HEK293 (cell line): ENCODE data around the gene FAM204A.

Source experiments
- CTCF ChIA-PET: fragments of 350-600 bp; formaldehyde crosslinking; extraction: SDS; loops from one replicate; lab custom pipeline; 2021; ENCODE audit warnings: antibody characterized with exemption; lab: Yijun Ruan, JAX
- POLR2A ChIA-PET: fragments of 300-600 bp; formaldehyde crosslinking; extraction: SDS; loops from one replicate; lab custom pipeline; 2020; ENCODE audit warnings: antibody characterized with exemption, inconsistent platforms; lab: Yijun Ruan, JAX
- H3K27ac ChIP-seq: fragments of 200-500 bp; sonication (Bioruptor generic); 2 replicates; pipeline ENCODE4 v1.5.1; 2014; ENCODE audit warnings: low read depth, low read length, control low read depth, inconsistent platforms; ENCODE audit errors: extremely low read depth
- H3K36me3 ChIP-seq, 2 experiments: fragments of 200-500 bp in 1 of 2; sonication (Bioruptor generic) in 1 of 2; 1 replicate in 1 of 2; 2 replicates in 1 of 2; pipeline ENCODE4 v1.5.1; 2014 to 2017; ENCODE audit warnings: inconsistent platforms in 2 of 2, low read length in 2 of 2; ENCODE audit not compliant: control insufficient read depth in 2 of 2, insufficient read depth in 1 of 2
- H3K4me1 ChIP-seq: fragments of 200-500 bp; sonication (Bioruptor generic); 2 replicates; pipeline ENCODE4 v1.5.1; 2014; ENCODE audit warnings: mild to moderate bottlenecking, low read length, inconsistent platforms; ENCODE audit not compliant: control insufficient read depth, insufficient read depth
- H3K4me3 ChIP-seq: 2 replicates; pipeline ENCODE4 v1.5.1; 2011; ENCODE audit warnings: low read depth, mild to moderate bottlenecking, control low read depth, low read length, moderate library complexity
- H3K9me3 ChIP-seq: fragments of 200-500 bp; sonication (Bioruptor generic); 2 replicates; pipeline ENCODE4 v1.5.1; 2014; ENCODE audit warnings: low read depth, low read length, inconsistent platforms; ENCODE audit not compliant: control insufficient read depth, insufficient read depth
- FEZF1 ChIP-seq: fragments of 450-650 bp; formaldehyde crosslinking; IDR thresholded peaks from 2 replicates; pipeline ENCODE4 v1.5.1; 2016; ENCODE audit warnings: missing biosample characterization, missing genetic modification characterization
- KLF7 ChIP-seq: fragments of 450-650 bp; formaldehyde crosslinking; IDR thresholded peaks from 2 replicates; pipeline ENCODE4 v1.5.1; 2016; ENCODE audit warnings: missing biosample characterization, missing genetic modification characterization, borderline replicate concordance
- ZBTB17 ChIP-seq: fragments of 450-650 bp; formaldehyde crosslinking; IDR thresholded peaks from 2 replicates; pipeline ENCODE4 v1.5.1; 2016; ENCODE audit warnings: missing biosample characterization, missing genetic modification characterization
- ZFHX2 ChIP-seq: fragments of 450-650 bp; formaldehyde crosslinking; conservative IDR thresholded peaks from 2 replicates; pipeline ENCODE4 v1.5.1; 2016; ENCODE audit warnings: missing biosample characterization, missing genetic modification characterization
- ZFP37 ChIP-seq: fragments of 450-650 bp; formaldehyde crosslinking; IDR thresholded peaks from 2 replicates; pipeline ENCODE4 v1.5.1; 2016; ENCODE audit warnings: missing biosample characterization, missing genetic modification characterization
- ZFP69B ChIP-seq: fragments of 450-650 bp; formaldehyde crosslinking; IDR thresholded peaks from 2 replicates; pipeline ENCODE4 v1.5.1; 2016; ENCODE audit warnings: missing biosample characterization, missing genetic modification characterization
- ZNF112 ChIP-seq: fragments of 450-650 bp; formaldehyde crosslinking; IDR thresholded peaks from 2 replicates; pipeline ENCODE4 v1.5.0; 2017; ENCODE audit warnings: missing biosample characterization, missing genetic modification characterization
- ZNF248 ChIP-seq: fragments of 450-650 bp; formaldehyde crosslinking; IDR thresholded peaks from 2 replicates; pipeline ENCODE4 v1.5.1; 2017; ENCODE audit warnings: missing biosample characterization, missing genetic modification characterization
- ZNF521 ChIP-seq: fragments of 450-650 bp; formaldehyde crosslinking; IDR thresholded peaks from 2 replicates; pipeline ENCODE4 v1.5.1; 2017; ENCODE audit warnings: missing biosample characterization, mild to moderate bottlenecking, missing genetic modification characterization
- ZNF600 ChIP-seq: fragments of 450-650 bp; formaldehyde crosslinking; IDR thresholded peaks from 2 replicates; pipeline ENCODE4 v1.5.1; 2016; ENCODE audit warnings: missing biosample characterization, missing genetic modification characterization
- ZNF624 ChIP-seq: fragments of 450-650 bp; formaldehyde crosslinking; IDR thresholded peaks from 2 replicates; pipeline ENCODE4 v1.5.1; 2017; ENCODE audit warnings: missing biosample characterization, missing genetic modification characterization
- ZNF791 ChIP-seq: fragments of 450-650 bp; formaldehyde crosslinking; IDR thresholded peaks from 2 replicates; pipeline ENCODE4 v1.5.1; 2016; ENCODE audit warnings: missing biosample characterization, missing genetic modification characterization
- TF ChIP-seq, protein P1 (sequence below): fragments of 450-650 bp; formaldehyde crosslinking; IDR thresholded peaks from 2 replicates; pipeline ENCODE4 v1.5.1; 2016; ENCODE audit warnings: missing biosample characterization, missing genetic modification characterization
- TF ChIP-seq, protein P2 (sequence below): fragments of 450-650 bp; formaldehyde crosslinking; IDR thresholded peaks from 2 replicates; pipeline ENCODE4 v1.5.1; 2016; ENCODE audit warnings: missing biosample characterization, missing genetic modification characterization
- TF ChIP-seq, protein P3 (sequence below): fragments of 450-650 bp; formaldehyde crosslinking; IDR thresholded peaks from 2 replicates; pipeline ENCODE4 v1.5.1; 2017; ENCODE audit warnings: missing biosample characterization, missing genetic modification characterization

FAM204A gene

DNA sequence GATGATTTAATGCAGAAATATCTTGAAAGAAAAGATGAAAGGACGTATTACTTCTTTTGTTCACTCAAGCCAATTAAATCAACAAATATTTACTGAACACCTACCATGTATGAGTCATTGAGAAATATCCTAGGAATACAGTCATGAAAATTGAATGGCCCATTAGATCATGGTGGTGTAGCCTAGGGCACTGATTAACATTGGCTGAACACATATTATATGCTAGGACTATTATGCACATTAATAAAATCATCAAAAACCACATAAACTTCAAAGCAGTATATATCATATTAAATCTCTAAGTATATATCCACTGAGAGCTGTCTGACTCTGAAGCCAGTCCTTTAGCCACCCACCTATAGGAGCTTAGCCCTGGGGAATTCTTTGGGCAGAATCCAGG is 41.8 kb downstream of the FAM204A start:
- CTCF ChIA-PET: no interaction called here
- POLR2A ChIA-PET: no interaction called here

DNA sequence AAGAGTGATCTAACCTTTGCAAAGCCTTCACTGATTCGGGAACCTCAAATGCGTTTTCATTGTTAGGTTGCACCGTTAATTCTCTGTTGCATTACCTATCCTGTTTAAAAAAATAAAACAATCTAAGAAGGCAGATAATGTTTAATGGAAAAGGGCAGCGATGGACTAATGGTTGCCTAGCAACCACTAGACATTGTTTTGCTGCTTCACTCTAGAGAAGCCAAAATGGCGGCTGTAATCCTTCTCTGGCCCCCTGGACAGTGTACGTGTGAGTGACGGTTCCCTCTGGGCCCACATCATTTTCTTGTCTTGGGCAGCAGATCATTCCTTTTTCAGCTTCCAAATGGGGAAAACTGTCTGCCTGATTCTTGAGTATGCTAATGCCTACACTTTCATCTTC is 43.3 kb downstream of the FAM204A start:
- ChIA-PET CTCF (no interaction called here), POLR2A (no interaction called here)
- no peak for TF ChIP-seq ZNF521 (tag by site-specific recombination)
- TF ChIP-seq, protein P1, sequence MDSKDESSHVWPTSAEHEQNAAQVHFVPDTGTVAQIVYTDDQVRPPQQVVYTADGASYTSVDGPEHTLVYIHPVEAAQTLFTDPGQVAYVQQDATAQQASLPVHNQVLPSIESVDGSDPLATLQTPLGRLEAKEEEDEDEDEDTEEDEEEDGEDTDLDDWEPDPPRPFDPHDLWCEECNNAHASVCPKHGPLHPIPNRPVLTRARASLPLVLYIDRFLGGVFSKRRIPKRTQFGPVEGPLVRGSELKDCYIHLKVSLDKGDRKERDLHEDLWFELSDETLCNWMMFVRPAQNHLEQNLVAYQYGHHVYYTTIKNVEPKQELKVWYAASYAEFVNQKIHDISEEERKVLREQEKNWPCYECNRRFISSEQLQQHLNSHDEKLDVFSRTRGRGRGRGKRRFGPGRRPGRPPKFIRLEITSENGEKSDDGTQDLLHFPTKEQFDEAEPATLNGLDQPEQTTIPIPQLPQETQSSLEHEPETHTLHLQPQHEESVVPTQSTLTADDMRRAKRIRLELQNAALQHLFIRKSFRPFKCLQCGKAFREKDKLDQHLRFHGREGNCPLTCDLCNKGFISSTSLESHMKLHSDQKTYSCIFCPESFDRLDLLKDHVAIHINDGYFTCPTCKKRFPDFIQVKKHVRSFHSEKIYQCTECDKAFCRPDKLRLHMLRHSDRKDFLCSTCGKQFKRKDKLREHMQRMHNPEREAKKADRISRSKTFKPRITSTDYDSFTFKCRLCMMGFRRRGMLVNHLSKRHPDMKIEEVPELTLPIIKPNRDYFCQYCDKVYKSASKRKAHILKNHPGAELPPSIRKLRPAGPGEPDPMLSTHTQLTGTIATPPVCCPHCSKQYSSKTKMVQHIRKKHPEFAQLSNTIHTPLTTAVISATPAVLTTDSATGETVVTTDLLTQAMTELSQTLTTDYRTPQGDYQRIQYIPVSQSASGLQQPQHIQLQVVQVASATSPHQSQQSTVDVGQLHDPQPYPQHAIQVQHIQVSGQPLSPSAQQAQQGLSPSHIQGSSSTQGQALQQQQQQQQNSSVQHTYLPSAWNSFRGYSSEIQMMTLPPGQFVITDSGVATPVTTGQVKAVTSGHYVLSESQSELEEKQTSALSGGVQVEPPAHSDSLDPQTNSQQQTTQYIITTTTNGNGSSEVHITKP (tag by site-specific recombination): no peak
- TF ChIP-seq, protein P2, sequence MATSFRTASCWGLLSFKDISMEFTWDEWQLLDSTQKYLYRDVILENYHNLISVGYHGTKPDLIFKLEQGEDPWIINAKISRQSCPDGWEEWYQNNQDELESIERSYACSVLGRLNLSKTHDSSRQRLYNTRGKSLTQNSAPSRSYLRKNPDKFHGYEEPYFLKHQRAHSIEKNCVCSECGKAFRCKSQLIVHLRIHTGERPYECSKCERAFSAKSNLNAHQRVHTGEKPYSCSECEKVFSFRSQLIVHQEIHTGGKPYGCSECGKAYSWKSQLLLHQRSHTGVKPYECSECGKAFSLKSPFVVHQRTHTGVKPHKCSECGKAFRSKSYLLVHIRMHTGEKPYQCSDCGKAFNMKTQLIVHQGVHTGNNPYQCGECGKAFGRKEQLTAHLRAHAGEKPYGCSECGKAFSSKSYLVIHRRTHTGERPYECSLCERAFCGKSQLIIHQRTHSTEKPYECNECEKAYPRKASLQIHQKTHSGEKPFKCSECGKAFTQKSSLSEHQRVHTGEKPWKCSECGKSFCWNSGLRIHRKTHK: no peak
- TF ChIP-seq ZFP37 (tag by site-specific recombination): no peak
- no peak for TF ChIP-seq ZFP69B (tag by site-specific recombination)
- TF ChIP-seq ZBTB17 (tag by site-specific recombination): no peak
- TF ChIP-seq KLF7: no peak
- Histone ChIP-seq H3K36me3 (peaks cover 0 to 19% of the 10 kb centered on the region in 2 experiments; a peak in 1 of 3 replicates), H3K27ac (no peak overlapping the region), H3K9me3 (no peaks in the 10 kb centered on the region), H3K4me1 (no peaks in the 10 kb centered on the region), H3K4me3 (no peak overlapping the region)

More for the DNA sequence above, 41.8 kb downstream of the FAM204A start:
- no peaks in the 10 kb centered on the region for H3K9me3 ChIP-seq
- H3K4me3 ChIP-seq: no peak overlapping the region
- no peak overlapping the region for H3K27ac ChIP-seq
- TF ChIP-seq ZNF791 (tag by site-specific recombination) (no peak), ZFHX2 (0 out of 2 replicates have a peak, but pooled peaks have one; percentile 8), ZNF112 (no peak), ZNF600 (tag by site-specific recombination) (no peak), FEZF1 (tag by site-specific recombination) (no peak), ZNF248 (tag by site-specific recombination) (no peak), ZNF624 (tag by site-specific recombination) (no peak)
- TF ChIP-seq, protein P1 (tag by site-specific recombination): no peak
- TF ChIP-seq, protein P3, sequence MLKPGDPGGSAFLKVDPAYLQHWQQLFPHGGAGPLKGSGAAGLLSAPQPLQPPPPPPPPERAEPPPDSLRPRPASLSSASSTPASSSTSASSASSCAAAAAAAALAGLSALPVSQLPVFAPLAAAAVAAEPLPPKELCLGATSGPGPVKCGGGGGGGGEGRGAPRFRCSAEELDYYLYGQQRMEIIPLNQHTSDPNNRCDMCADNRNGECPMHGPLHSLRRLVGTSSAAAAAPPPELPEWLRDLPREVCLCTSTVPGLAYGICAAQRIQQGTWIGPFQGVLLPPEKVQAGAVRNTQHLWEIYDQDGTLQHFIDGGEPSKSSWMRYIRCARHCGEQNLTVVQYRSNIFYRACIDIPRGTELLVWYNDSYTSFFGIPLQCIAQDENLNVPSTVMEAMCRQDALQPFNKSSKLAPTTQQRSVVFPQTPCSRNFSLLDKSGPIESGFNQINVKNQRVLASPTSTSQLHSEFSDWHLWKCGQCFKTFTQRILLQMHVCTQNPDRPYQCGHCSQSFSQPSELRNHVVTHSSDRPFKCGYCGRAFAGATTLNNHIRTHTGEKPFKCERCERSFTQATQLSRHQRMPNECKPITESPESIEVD (tag by site-specific recombination): 0 out of 2 replicates have a peak, but pooled peaks have one; percentile 15
- no peaks in the 10 kb centered on the region for H3K4me1 ChIP-seq
- H3K36me3 ChIP-seq: peaks cover 0 to 29% of the 10 kb centered on the region in 2 experiments; a peak in 1 of 3 replicates
